IMR-90 (cell line): ENCODE data around the gene GNAT3. TPM values are rescaled to one million over a fixed set of nuclear protein-coding genes. Genes with fewer than 3 reads are reported as not detected.
A peak's percentile ranks its signal among the peaks of the same experiment; 100 is the strongest.

Experiments
- ATAC-seq: fragments of 200-7000 bp; cut with Tn5 transposase; 2 replicates; pipeline ENCODE4 v1.9.1; 2020; ENCODE audit warnings: low read depth, mild to moderate bottlenecking, moderate library complexity
- BruUV-seq: library from RNA; stranded (reverse); fragments of 400-500 nt; replicated peaks from 2 replicates; lab custom pipeline; 2021; lab: Mats Ljungman, UMichigan
- CTCF ChIA-PET: fragments of 300-600 bp; formaldehyde crosslinking; extraction: SDS; loops from one replicate; lab custom pipeline; 2021; ENCODE audit warnings: antibody characterized with exemption; lab: Yijun Ruan, JAX
- POLR2A ChIA-PET: fragments of 300-600 bp; sonication (Branson Sonifier 250); formaldehyde crosslinking; loops from one replicate; lab custom pipeline; 2022; ENCODE audit warnings: antibody characterized with exemption; ENCODE audit not compliant: unreplicated experiment; lab: Charles Lee
- DNase-seq: peaks from one replicate; pipeline ENCODE4 v3.0.0; 2013
- H2AFZ ChIP-seq: replicated peaks from 2 replicates; pipeline ENCODE3; 2013; ENCODE audit warnings: low read length, mild to moderate bottlenecking; ENCODE audit not compliant: poor library complexity
- H2AK5ac ChIP-seq: 2 replicates; pipeline ENCODE4 v1.6.1; 2013; ENCODE audit warnings: low read depth, low read length, inconsistent platforms
- H2AK9ac ChIP-seq: replicated peaks from 2 replicates; pipeline ENCODE3; 2013; ENCODE audit warnings: mild to moderate bottlenecking, low read depth, low read length, moderate library complexity; ENCODE audit not compliant: poor library complexity
- H2BK120ac ChIP-seq: 2 replicates; pipeline ENCODE4 v1.6.1; 2013; ENCODE audit warnings: low read depth, low read length, inconsistent platforms
- H2BK15ac ChIP-seq: 3 replicates; pipeline ENCODE4 v1.6.1; 2013; ENCODE audit warnings: low read depth, low read length, inconsistent platforms
- H2BK20ac ChIP-seq: 2 replicates; pipeline ENCODE4 v1.6.1; 2013; ENCODE audit warnings: low read depth, mild to moderate bottlenecking, inconsistent platforms, low read length, moderate library complexity
- H2BK5ac ChIP-seq: 2 replicates; pipeline ENCODE4 v1.6.1; 2013; ENCODE audit warnings: mild to moderate bottlenecking, low read depth, low read length, inconsistent platforms; ENCODE audit not compliant: poor library complexity, severe bottlenecking
- H3K14ac ChIP-seq: replicated peaks from 2 replicates; pipeline ENCODE4 v1.6.1; 2013; ENCODE audit warnings: low read depth, low read length, inconsistent platforms
- H3K18ac ChIP-seq: 2 replicates; pipeline ENCODE4 v1.6.1; 2013; ENCODE audit warnings: low read depth, low read length, control low read depth
- H3K23ac ChIP-seq: 2 replicates; pipeline ENCODE4 v1.6.1; 2013; ENCODE audit warnings: low read depth, low read length, inconsistent platforms
- H3K27ac ChIP-seq: 2 replicates; pipeline ENCODE4 v1.5.1; 2013; ENCODE audit warnings: mild to moderate bottlenecking, control low read depth, low read length; ENCODE audit not compliant: insufficient read depth
- H3K27me3 ChIP-seq: 2 replicates; pipeline ENCODE4 v1.6.1; 2013; ENCODE audit warnings: low read length; ENCODE audit not compliant: control insufficient read depth, insufficient read depth
- H3K36me3 ChIP-seq: 2 replicates; pipeline ENCODE4 v1.6.1; 2013; ENCODE audit warnings: low read length, mixed read lengths; ENCODE audit not compliant: control insufficient read depth, insufficient read depth
- H3K4ac ChIP-seq: 2 replicates; pipeline ENCODE4 v1.6.1; 2013; ENCODE audit warnings: low read depth, low read length, inconsistent platforms
- H3K4me1 ChIP-seq: 2 replicates; pipeline ENCODE4 v1.6.1; 2013; ENCODE audit warnings: low read length, mixed read lengths; ENCODE audit not compliant: control insufficient read depth, insufficient read depth
- H3K4me2 ChIP-seq: 2 replicates; pipeline ENCODE4 v1.6.1; 2013; ENCODE audit warnings: low read depth, mild to moderate bottlenecking, control low read depth, low read length, moderate library complexity
- H3K4me3 ChIP-seq: 2 replicates; pipeline ENCODE4 v1.5.1; 2013; ENCODE audit warnings: low read depth, mild to moderate bottlenecking, control low read depth, low read length, moderate library complexity; ENCODE audit not compliant: insufficient read depth
- H3K56ac ChIP-seq: 2 replicates; pipeline ENCODE4 v1.6.1; 2013; ENCODE audit warnings: low read length, inconsistent platforms; ENCODE audit not compliant: insufficient read depth; ENCODE audit errors: extremely low read depth
- H3K79me1 ChIP-seq, 2 experiments: 2 replicates each; pipeline ENCODE4 v1.6.1; 2013; ENCODE audit warnings: low read length in 2 of 2, inconsistent platforms in 1 of 2, low read depth in 1 of 2
- H3K9ac ChIP-seq: 2 replicates; pipeline ENCODE4 v1.6.1; 2013; ENCODE audit warnings: low read depth, low read length, control low read depth
- H3K9me1 ChIP-seq: 2 replicates; pipeline ENCODE4 v1.6.1; 2013; ENCODE audit warnings: low read length, inconsistent platforms; ENCODE audit not compliant: insufficient read depth
- H3K9me3 ChIP-seq: 2 replicates; pipeline ENCODE4 v1.6.1; 2013; ENCODE audit warnings: low read length; ENCODE audit not compliant: control insufficient read depth, insufficient read depth
- H4K20me1 ChIP-seq: 2 replicates; pipeline ENCODE4 v1.6.1; 2013; ENCODE audit warnings: low read length, inconsistent platforms; ENCODE audit not compliant: insufficient read depth
- H4K5ac ChIP-seq: 2 replicates; pipeline ENCODE4 v1.6.1; 2013; ENCODE audit warnings: mild to moderate bottlenecking, low read depth, low read length, control low read depth
- H4K8ac ChIP-seq, 2 experiments: 2 replicates each; pipeline ENCODE4 v1.6.1; 2013; ENCODE audit warnings: low read depth in 2 of 2, low read length in 2 of 2, control low read depth in 1 of 2, inconsistent platforms in 1 of 2
- H4K91ac ChIP-seq: 2 replicates; pipeline ENCODE4 v1.6.1; 2013; ENCODE audit warnings: low read depth, low read length, inconsistent platforms; ENCODE audit not compliant: insufficient read depth
- BHLHE40 ChIP-seq: fragments of 150-350 bp; IDR thresholded peaks from 2 replicates; pipeline ENCODE4 v1.6.1; 2016; ENCODE audit warnings: mild to moderate bottlenecking, low read depth, low read length
- CEBPB ChIP-seq: IDR thresholded peaks from 2 replicates; pipeline ENCODE4 v1.6.1; 2012; ENCODE audit warnings: low read depth, low read length, improper control_type of control experiment
- CHD1 ChIP-seq: IDR thresholded peaks from 2 replicates; pipeline ENCODE4 v1.6.1; 2012; ENCODE audit warnings: low read depth, low read length, improper control_type of control experiment
- FOS ChIP-seq: fragments of 150-350 bp; IDR thresholded peaks from 2 replicates; pipeline ENCODE4 v1.6.1; 2016; ENCODE audit warnings: low read depth, low read length
- MAFK ChIP-seq: IDR thresholded peaks from 2 replicates; pipeline ENCODE4 v1.6.1; 2012; ENCODE audit warnings: low read depth, low read length, improper control_type of control experiment
- MAZ ChIP-seq: IDR thresholded peaks from 2 replicates; pipeline ENCODE4 v1.6.1; 2012; ENCODE audit warnings: low read depth, mild to moderate bottlenecking, low read length, improper control_type of control experiment, moderate library complexity, borderline replicate concordance
- MXI1 ChIP-seq: IDR thresholded peaks from 2 replicates; pipeline ENCODE4 v1.6.1; 2012; ENCODE audit warnings: low read depth, mild to moderate bottlenecking, low read length, moderate library complexity, borderline replicate concordance
- NFE2L2 ChIP-seq: fragments of 150-350 bp; IDR thresholded peaks from 2 replicates; pipeline ENCODE4 v1.6.1; 2016; ENCODE audit warnings: low read depth, mild to moderate bottlenecking, low read length
- POLR2A ChIP-seq: IDR thresholded peaks from 2 replicates; pipeline ENCODE4 v1.6.1; 2012; ENCODE audit warnings: mild to moderate bottlenecking, low read depth, low read length
- RAD21 ChIP-seq: IDR thresholded peaks from 2 replicates; pipeline ENCODE4 v1.6.1; 2012; ENCODE audit warnings: low read length, improper control_type of control experiment
- RCOR1 ChIP-seq: IDR thresholded peaks from 2 replicates; pipeline ENCODE4 v1.6.1; 2012; ENCODE audit warnings: mild to moderate bottlenecking, low read length, improper control_type of control experiment; ENCODE audit not compliant: insufficient replicate concordance
- RFX5 ChIP-seq: IDR thresholded peaks from 2 replicates; pipeline ENCODE4 v1.8.0; 2012; ENCODE audit warnings: low read depth, mild to moderate bottlenecking, low read length, moderate library complexity
- SMC3 ChIP-seq: fragments of 150-350 bp; IDR thresholded peaks from 2 replicates; pipeline ENCODE4 v1.6.1; 2016; ENCODE audit warnings: low read depth, mild to moderate bottlenecking, antibody characterized with exemption, low read length, moderate library complexity
- dilution Hi-C: fragments of 300-500 bp; cut with HindIII; formaldehyde crosslinking; loops from one replicate; pipeline ENCODE4 v1.14.3; 2018; ENCODE audit warnings: low sequenced_read_pairs; ENCODE audit not compliant: unreplicated experiment
- in situ Hi-C: fragments of 300-500 bp; cut with MboI; formaldehyde crosslinking; loops from 3 replicates; pipeline ENCODE4 v1.14.3; 2019; ENCODE audit warnings: low sequenced_read_pairs, inconsistent platforms, mixed read lengths
- intact Hi-C: fragments of 100-400 bp; cut with micrococcal nuclease; formaldehyde crosslinking; loops from 2 replicates; pipeline ENCODE4 v1.10.0; 2022
- polyA plus RNA-seq, 3 experiments: library from polyadenylated mRNA; depleted of rRNA; stranded (reverse); fragments of >200 nt; gene quantifications; 2 replicates each; pipeline ENCODE4 v1.2.3, GENCODE V29; 2012; ENCODE audit warnings: low replicate concordance in 1 of 3
- total RNA-seq: library from RNA; depleted of rRNA; stranded (reverse); fragments of >200 nt; gene quantifications from 2 replicates; pipeline ENCODE4 v1.2.3, GENCODE V29; 2012
- TF ChIP-seq, protein P1 (sequence below): fragments of 150-350 bp; IDR thresholded peaks from 2 replicates; pipeline ENCODE4 v1.6.1; 2016; ENCODE audit warnings: low read depth, mild to moderate bottlenecking, low read length, moderate library complexity, borderline replicate concordance
- TF ChIP-seq, protein P2 (sequence below): fragments of 150-350 bp; IDR thresholded peaks from 2 replicates; pipeline ENCODE4 v1.6.1; 2017; ENCODE audit warnings: mild to moderate bottlenecking, antibody characterized with exemption, low read length, low read depth
- TF ChIP-seq, protein P3 (sequence below): conservative IDR thresholded peaks from 2 replicates; pipeline ENCODE4 v1.5.1; 2012; ENCODE audit warnings: mild to moderate bottlenecking, low read depth, low read length, improper control_type of control experiment

GNAT3 gene
- total and polyA plus RNA-seq, 2 of the 4 experiments (the other 2 are of a cell fraction), result not detected

- BruUV-seq, result no TSS peak
- H3K27ac ChIP-seq, result no peak overlapping the region; the same call in 1 of the 2 replicates
- H2BK120ac ChIP-seq, result no peak overlapping the region
- dilution Hi-C loops (no loop called here), in situ Hi-C loops (no loop called here), intact Hi-C loops (no loop called here)
- H4K91ac ChIP-seq, result no peak overlapping the region
- no peak overlapping the region for H4K5ac ChIP-seq
- H3K79me1 ChIP-seq, result no peaks in the 10 kb centered on the region
- no peaks in the 10 kb centered on the region for H3K9me1 ChIP-seq
- no peak overlapping the region; the same call in 1 of the 2 replicates for H3K4ac ChIP-seq
- CTCF ChIA-PET, result no interaction called here
- POLR2A ChIA-PET, result interaction anchor here (0.6 kb wide), 1 partner anchor 882 kb away, joined by 6 read pairs; no protein-coding TSS in a partner anchor
- no peaks in the 10 kb centered on the region for H4K20me1 ChIP-seq
- no peak overlapping the region for H2AK9ac ChIP-seq
- H3K9me3 ChIP-seq, result no peaks in the 10 kb centered on the region
- H3K27me3 ChIP-seq, result no peaks in the 10 kb centered on the region
- no peak overlapping the region for H2AK5ac ChIP-seq
- H3K18ac ChIP-seq, result no peak overlapping the region; the same call in 1 of the 2 replicates
- H3K9ac ChIP-seq, result no peak overlapping the region
- H3K4me1 ChIP-seq, result peaks cover 2% of the 10 kb centered on the region
- ATAC-seq, result peak; percentile 68
- H2BK20ac ChIP-seq, result no peak overlapping the region
- DNase-seq, result peak; percentile 78
- H3K36me3 ChIP-seq, result no peaks in the 10 kb centered on the region
- no peak overlapping the region for H3K23ac ChIP-seq
- no peak overlapping the region for H3K14ac ChIP-seq
- no peak overlapping the region; the same call in 2 of the 3 replicates for H2BK15ac ChIP-seq
- H3K56ac ChIP-seq, result no peak overlapping the region
- no peak overlapping the region for H2AFZ ChIP-seq
- no peak overlapping the region for H3K4me3 ChIP-seq
- no peak overlapping the region for H3K4me2 ChIP-seq
- H4K8ac ChIP-seq, result no peak overlapping the region; a peak in 1 of 4 replicates
- TF ChIP-seq MAFK (no peak), MAZ (no peak), RFX5 (no peak), SMC3 (no peak), BHLHE40 (no peak), CEBPB (peak; percentile 28; the same call in 1 of the 2 replicates), NFE2L2 (no peak), POLR2A (no peak), FOS (no peak), CHD1 (no peak), RCOR1 (no peak), MXI1 (no peak), RAD21 (no peak)
- TF ChIP-seq, protein P1, sequence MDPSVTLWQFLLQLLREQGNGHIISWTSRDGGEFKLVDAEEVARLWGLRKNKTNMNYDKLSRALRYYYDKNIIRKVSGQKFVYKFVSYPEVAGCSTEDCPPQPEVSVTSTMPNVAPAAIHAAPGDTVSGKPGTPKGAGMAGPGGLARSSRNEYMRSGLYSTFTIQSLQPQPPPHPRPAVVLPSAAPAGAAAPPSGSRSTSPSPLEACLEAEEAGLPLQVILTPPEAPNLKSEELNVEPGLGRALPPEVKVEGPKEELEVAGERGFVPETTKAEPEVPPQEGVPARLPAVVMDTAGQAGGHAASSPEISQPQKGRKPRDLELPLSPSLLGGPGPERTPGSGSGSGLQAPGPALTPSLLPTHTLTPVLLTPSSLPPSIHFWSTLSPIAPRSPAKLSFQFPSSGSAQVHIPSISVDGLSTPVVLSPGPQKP, result no peak
- TF ChIP-seq, protein P2, sequence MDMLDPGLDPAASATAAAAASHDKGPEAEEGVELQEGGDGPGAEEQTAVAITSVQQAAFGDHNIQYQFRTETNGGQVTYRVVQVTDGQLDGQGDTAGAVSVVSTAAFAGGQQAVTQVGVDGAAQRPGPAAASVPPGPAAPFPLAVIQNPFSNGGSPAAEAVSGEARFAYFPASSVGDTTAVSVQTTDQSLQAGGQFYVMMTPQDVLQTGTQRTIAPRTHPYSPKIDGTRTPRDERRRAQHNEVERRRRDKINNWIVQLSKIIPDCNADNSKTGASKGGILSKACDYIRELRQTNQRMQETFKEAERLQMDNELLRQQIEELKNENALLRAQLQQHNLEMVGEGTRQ, result peak; percentile 10; the same call in 1 of the 2 replicates
- TF ChIP-seq, protein P3, sequence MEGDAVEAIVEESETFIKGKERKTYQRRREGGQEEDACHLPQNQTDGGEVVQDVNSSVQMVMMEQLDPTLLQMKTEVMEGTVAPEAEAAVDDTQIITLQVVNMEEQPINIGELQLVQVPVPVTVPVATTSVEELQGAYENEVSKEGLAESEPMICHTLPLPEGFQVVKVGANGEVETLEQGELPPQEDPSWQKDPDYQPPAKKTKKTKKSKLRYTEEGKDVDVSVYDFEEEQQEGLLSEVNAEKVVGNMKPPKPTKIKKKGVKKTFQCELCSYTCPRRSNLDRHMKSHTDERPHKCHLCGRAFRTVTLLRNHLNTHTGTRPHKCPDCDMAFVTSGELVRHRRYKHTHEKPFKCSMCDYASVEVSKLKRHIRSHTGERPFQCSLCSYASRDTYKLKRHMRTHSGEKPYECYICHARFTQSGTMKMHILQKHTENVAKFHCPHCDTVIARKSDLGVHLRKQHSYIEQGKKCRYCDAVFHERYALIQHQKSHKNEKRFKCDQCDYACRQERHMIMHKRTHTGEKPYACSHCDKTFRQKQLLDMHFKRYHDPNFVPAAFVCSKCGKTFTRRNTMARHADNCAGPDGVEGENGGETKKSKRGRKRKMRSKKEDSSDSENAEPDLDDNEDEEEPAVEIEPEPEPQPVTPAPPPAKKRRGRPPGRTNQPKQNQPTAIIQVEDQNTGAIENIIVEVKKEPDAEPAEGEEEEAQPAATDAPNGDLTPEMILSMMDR, result no peak
- H2BK5ac ChIP-seq, result peak overlapping the region; percentile 90
Measured at GRCh38 chr7:80485721-80486120, 26.1 kb downstream of the GNAT3 start.
